GM21576 (cell line): ENCODE measurements around the gene NAV3.
A peak's percentile ranks its signal among the peaks of the same experiment; 100 is the strongest.
"Not testable (repeated sequence)": the region's sequence is repeated elsewhere in the genome, so short reads cannot be mapped to it uniquely, and the experiment has no call there.

ENCODE experiments used
- ATAC-seq: cut with Tn5 transposase; IDR thresholded peaks from one replicate; pipeline ENCODE4 v1.9.1; 2021; ENCODE audit warnings: mild to moderate bottlenecking, moderate library complexity; ENCODE audit not compliant: unreplicated experiment

NAV3 gene

DNA sequence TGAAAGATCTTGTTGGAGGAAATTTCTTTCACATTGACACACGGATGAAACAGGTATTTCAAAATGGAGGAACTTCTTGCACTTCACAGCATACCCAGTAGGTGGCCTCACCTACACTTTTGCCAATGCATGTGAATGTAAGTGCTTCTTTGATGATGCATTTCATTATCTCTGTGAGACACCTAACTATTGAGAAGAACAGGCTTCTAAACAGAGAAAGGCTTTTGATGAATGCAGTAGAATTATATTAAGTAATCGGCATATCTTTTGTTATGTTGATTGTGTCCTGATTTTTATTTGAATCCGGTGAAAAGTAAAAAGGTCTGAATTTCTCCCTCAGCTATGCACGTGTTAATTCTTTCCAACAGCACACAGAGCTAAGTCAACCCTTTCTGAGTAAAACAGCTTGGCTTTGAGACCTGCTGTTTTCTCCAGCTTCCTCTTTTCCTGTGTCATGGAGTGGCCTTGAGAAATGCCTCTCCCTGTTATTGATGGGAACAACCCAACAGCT lies 399.0 kb downstream of the NAV3 start:
- peak; percentile 95 for ATAC-seq

DNA sequence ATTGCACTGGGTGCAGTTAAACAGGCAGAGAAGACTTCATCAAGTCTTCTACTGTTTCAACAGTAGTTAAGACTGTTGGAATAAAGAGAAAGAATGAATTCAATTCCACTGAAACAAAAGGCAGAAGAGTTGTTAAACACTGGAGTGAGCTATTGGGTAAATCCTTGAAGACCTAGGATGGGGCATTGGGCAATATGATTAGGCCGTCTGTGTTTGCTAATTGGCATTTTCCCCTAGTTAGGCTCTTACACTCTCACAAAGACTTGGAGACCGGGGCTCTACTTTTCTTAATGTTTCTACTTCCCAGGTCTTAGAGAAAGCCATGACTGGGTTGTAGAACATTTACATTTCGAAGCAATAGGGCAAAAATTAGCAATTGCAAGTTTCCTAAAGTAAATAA lies 402.1 kb downstream of the NAV3 start:
- ATAC-seq: no peak

DNA sequence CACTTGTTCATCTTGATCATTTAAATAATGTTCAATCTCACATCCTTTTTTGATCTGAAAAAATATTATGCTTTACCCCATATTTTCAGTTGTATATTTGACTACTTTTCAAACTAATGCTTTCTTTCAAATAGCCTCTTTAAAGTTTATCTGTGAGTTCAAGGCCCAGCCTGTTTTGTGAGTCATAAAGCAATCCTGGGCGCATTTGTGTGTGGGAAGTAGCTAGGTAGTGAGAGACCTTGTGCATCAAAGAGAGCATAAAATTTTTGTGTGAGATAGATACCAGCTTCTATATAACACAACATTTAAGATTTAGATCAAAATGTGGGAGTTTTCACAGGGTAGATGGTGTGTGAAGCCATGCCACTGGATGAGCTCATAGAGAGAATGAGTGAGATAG lies 405.6 kb downstream of the NAV3 start:
- no peak for ATAC-seq

DNA sequence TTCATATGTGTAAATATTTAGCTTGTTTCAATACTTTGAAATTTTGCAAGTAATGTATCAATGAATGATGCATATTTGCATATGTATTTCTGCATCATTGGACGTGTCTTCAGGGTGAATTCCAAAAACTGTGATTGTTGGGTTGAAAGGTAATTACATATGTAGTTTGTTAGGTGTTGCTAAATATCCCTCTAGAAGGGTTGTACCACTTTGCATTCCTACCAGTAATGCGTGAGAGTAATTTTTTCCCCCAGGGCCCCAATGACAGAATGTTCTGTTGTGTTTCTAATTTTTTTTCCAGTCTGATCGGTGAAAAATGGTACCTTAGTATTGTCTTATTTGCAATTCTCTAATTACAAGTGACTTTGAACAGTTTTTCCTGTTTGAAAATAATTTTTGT lies 408.9 kb downstream of the NAV3 start:
- no peak for ATAC-seq

DNA sequence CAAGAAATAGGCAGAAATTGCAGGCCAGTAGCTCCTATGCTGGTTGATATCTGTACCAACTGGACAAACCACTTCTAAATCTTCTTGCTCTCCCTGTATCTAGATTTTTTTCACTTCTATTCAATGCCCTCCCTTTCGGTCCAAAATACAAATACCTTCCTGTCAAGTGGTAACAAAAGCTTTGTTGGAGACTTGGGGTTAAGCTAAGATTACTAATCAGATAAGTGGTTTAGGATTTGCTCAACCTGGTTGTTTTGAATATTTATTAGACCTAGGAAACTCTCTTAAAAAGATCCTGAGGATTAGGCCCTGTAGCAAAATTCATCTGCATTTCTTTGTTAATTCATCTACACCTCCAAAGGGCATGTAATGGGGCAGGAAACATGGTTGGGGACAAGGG lies 410.1 kb downstream of the NAV3 start:
- no peak for ATAC-seq

DNA sequence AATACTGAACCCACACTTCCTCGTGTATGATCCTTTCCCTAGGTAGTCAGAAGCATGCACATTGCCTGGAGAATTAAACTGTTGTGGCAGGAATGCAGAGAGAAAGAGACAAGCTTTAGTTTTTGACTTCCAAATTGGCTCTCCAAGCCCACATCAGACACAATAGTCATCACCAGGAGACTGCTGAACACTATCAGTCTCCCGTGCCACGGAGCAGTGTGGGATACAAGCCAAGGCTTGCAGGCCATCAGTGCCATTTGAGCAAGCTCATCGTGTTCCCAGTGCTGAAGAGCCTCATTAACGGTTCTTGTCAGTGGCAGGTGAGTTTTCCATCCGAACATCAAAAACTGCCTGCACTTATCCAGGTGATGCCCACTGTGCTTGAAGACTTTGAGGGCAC lies 410.8 kb downstream of the NAV3 start:
- ATAC-seq: no peak

DNA sequence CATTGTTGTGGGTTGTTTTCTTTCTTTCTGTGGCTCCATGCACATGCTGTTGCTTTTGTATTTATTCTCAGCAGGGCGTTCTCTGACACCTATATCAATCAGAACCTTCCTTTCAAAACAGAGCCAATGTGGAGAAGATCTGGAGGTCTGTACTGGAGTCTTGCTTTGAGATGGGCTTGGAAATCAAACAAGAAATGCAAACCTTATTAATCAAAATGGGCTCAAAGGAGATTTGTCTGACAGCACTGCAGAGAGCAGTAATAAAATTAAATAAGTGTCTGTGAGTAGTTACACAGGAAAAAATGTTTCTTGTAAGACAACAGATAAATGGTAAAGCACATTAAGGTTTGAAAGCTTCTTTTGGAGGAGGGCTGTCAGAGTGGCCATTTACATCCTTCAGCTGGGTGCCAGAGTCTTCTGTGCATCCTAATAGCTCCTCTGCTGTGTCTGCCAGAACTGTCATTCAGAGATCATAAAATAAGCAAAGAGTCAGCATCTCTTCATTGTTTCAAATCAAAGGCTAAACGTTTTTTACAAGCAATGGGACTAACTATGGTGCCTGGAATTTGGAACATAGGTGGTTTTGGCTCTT lies 414.3 kb downstream of the NAV3 start:
- no peak for ATAC-seq

DNA sequence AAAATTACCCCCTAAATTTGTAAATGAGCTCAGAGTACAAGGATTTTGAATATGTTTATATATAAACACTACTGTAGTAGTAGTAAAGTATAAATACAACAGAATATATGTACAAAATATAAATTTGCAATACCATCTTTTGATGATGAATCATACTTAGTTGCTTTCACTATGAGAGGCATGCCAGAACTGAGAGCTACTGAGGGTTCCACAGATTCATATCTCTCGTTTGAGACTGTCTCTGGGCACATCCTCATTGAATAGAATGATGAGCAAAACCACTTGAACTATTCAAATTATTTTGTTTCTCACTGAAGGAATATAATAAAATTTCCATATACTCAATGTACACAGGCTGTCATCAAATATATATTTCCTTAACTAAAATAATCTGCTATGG lies 417.6 kb downstream of the NAV3 start:
- ATAC-seq: no peak

DNA sequence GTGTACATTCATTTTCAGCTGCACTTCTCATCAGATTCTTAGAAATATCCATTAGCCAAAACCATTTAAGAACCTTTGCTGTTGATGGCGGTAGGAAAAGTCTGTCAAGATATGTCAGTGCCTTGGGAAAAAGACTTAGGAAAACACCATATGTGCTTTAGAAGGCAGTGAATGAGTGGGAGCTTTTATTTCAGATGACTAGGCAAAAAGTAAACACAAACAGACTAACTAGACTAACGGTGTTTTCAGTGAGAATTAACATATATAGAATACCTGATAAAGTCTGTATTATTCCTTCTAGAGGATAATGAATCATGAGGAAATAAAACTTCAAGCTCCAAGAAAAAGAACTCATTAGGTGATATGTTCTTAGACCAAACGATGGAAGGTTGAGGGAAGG lies 418.9 kb downstream of the NAV3 start:
- ATAC-seq: no peak

DNA sequence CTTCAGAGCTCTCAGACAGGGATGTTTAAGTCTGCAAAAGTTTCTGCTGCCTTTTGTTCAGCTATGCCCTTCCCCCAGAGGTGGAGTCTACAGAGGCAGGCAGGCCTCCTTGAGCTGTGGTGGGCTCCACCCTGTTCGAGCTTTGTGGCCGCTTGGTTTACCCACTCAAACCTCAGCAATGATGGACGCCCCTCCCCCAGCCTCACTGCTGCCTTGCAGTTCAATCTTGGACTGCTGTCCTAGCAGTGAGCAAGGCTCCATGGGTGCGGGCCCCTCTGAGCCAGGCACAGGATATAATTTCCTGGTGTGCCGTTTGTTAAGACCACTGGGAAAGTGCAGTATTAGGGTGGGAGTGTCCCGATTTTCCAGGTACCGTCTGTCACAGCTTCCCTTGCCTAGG lies 427.0 kb downstream of the NAV3 start:
- not testable (repeated sequence) for ATAC-seq

DNA sequence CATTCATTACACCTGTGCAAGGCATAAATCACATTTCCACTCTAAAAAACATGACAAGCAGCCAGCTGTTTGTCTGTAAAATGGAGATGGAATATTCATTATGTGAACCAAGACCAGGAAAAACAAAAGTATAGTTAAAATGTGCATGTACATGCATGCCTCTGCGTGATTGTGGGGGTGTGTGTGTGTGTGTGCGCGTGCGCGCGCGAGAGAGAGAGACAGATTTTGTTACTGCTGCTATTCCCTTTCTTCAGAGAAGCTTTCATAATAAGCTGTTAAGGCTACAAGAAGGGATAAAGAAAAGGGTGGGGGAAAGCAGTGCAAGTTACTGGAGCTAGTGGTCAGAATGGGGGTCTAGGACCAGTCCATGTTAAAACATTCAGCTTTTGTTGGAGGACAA lies 430.3 kb downstream of the NAV3 start:
- no peak for ATAC-seq

DNA sequence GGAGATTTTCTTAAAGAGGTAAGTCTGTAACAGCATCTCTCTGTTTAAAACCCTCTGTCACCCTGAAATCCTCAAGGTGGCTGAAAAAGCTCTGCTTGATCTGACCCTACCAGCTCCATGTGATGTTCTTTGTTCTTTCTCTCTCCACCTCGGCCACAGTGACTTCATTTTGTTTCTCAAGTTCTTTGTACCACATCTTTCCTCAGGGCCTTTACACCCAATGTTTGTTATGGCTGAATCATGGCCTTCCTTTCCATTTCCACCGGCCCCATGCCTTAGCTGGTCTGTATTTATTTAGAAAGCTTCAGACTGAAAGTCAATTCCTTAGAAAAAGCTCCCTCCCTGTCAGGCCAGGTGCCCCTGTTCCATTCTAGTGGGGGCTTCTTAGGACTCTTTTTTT lies 431.2 kb downstream of the NAV3 start:
- ATAC-seq: no peak
